Renal cortex interstitium (tissue), 11 donors: ENCODE measurements around the gene ZNF326. TPM values are rescaled to one million over a fixed set of nuclear protein-coding genes. Genes with fewer than 3 reads are reported as not detected.
"Not testable (repeated sequence)": the region's sequence is repeated elsewhere in the genome, so short reads cannot be mapped to it uniquely, and the experiment has no call there.

Experiments
- DNase-seq, 11 donors: peaks; one replicate each; pipeline ENCODE4 v3.0.0-alpha.2; 2013; ENCODE audit warnings: low read depth in 9 of 11, low spot score in 4 of 11; ENCODE audit errors: extremely low read depth in 1 of 11
- polyA plus RNA-seq, 3 donors: library from polyadenylated mRNA; unstranded; fragments of 120-200 nt; gene quantifications; one replicate each; pipeline ENCODE4 v1.2.1, GENCODE V29; 2013; ENCODE audit not compliant: insufficient read length in 3 of 3

ZNF326 gene
- polyA plus RNA-seq, 3 donors: 59.1 to 85.9 (median 69.0) TPM

DNA sequence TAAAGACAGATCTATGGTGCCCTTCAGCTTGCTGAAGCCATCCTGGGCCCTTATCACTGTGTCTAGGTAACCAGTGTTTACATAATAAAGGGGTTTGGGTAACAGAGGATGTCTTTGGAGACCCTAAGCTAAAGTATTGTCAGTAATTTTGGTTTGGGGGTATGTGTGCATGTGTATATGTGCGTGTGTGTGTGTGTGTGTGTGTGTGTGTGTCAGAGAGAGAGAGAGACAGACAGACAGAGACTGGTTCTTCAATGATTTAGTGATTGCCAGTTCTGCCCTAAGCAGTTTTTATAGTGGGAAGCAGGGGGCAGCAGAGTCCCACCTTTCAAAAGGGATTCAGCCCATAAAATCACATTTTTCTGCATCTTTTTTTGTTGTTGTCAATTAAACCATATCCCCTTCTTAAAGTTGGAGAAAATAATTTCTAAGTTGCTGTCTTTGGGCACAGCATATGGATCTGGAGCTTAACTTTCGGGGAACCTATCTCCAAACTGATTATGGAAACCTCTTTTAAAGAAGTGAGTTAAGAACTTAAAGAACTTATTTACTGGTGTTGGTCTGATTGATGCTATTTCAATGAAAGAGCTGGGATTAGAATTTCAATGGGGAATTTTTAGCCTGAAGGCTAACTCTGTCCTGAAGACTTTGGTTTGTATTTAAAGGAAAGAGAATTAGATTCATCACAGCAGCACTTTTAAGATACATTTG is 51.1 kb downstream of the ZNF326 start:
- DNase-seq: peak in 7 of 11 donors; percentile 2 to 11 (median 6)

DNA sequence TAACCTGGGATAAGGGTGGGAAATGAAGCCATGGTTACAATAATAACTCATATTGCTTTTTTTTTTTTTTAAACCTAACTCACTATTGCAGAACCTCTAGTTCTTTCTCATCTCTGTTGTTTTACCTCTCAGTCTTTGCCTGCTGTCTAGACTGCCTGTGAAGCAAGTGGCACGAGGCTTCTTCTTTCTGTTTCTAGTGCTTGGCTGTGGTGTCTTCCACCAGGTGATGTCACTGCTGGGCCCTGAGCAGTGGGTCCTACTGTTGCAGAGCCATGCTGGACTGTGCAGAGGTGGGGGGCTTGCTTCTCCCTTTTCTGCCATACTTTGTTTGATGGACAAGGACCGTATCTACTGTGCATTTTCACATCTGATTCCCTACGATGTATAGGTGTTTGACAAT is 51.7 kb downstream of the ZNF326 start:
- DNase-seq: no peak

DNA sequence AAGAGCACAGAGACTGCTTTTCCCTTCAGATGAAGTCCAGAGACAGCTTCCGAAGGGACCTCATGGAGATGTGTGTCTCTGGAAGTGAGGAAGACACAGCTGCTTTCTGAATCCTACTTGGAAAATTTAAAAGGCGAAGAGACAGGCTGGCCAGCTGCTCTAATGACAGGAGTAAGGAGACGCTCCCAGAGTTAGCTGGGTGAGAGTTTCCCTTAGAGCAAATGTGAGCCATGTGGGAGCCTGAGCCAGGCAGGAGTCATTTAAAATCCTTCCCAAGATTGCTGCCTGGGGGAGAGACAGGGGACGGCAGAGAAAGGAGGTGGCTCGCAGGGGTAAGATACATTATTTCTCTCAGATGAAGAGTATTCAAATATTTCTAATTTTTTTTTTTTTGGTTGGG is 53.1 kb downstream of the ZNF326 start:
- no peak for DNase-seq

DNA sequence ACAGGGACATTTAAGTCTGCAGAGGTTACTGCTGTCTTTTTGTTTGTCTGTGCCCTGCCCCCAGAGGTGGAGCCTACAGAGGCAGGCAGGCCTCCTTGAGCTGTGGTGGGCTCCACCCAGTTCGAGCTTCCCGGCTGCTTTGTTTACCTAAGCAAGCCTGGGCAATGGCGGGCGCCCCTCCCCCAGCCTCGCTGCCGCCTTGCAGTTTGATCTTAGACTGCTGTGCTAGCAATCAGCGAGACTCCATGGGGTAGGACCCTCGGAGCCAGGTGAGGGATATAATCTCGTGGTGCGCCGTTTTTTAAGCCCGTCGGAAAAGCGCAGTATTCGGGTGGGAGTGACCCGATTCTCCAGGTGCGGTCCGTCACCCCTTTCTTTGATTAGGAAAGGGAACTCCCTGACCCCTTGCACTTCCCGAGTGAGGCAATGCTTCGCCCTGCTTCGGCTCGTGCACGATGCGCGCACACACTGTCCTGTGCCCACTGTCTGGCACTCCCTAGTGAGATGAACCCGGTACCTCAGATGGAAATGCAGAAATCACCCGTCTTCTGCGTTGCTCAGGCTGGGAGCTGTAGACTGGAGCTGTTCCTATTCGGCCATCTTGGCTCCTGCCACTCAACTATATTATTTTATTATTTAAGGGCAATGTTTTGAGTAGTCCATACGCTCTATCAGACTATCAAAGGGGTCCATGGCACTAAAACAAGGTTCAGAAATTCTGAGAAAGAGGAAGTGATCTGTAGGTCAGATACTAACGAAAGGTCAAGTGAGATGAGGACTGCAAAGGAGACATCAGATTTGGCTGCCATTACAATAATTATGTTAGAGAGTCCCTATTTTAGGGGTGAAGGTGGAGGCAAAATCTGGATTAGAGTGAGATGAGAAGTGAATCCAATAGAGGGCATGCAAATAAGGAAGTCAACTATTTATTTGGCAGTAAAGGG is 68.1 kb downstream of the ZNF326 start:
- DNase-seq: not testable (repeated sequence)

DNA sequence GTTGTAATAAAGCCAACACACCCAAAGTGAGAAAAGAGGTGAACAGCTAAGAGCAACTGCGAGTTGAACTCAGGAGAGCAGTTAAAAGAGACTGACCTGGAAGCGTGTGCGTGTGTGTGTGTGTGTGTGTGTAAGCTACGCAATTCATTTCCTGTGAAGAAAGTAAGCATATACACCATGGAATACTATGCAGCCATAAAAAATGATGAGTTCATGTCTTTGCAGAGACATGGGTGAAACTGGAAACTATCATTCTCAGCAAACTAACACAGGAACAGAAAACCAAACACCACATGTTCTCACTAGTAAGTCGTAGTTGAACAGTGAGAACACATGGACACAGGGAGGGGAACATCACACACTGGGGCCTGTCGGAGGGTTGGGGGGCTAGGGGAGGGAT is 69.2 kb downstream of the ZNF326 start:
- not testable (repeated sequence) for DNase-seq

DNA sequence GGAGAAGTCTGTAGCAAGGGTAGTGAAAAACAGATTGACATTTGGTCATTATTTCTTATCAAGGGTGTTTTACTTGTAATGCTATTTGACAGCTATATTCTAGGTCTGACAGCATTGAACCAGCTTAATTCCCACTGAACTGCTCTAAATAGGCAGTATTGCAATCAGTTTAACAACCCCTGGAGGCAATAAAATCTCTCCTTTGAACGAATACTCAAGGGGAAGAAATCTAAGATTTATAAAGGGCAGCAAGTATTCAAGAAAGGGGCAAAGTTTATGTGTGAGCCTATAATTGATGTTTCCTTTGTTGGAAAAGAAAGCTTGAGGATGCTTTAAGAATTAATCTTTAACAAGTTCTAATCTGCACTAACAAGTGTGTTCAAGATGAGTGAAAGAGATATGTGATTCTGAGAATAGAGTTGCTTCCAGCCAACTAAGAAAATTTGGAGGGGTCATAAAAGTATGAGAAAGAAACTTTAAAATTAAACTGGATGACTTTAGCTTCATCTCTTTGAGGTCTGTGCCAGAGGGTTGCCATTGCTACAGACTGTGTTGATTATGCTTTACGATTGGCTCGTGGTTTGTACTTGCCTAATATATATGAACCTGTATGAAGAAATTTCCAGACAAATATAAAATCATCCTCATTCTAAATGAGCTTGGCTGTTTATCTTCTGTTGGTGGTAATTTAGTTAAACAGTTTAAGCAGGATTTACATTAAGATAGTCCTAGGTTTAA is 72.5 kb downstream of the ZNF326 start:
- DNase-seq: no peak

DNA sequence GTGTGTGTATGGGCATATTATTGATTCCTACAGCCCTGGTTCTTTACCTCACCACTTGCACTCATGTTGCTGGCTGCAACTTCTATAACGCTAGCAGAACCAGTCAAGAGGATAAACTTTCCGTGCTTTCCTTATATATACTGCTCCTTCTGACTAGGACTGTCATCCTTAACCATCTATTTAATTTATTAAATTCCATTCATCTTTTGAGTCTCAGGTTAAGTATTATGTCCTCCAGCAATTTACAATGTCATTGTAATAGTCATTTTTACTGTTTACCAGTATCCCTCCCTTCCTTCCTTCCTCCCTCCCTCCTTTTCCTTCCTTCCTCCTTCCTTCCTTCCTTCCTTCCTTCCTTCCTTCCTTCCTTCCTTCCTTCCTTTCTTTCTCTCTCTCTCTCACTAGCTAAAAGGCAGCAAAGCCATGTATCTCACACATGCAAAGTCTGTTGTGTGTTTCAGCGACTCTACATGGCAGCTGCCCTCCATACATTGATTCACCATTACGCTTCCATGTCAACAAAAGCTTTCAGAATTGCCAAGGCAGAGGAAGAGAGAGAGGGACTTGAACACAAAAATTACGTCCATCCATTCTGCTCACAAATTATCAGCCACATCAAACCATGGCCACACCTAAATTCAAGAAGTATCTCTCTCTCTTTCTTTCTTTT is 73.8 kb downstream of the ZNF326 start:
- no peak for DNase-seq

DNA sequence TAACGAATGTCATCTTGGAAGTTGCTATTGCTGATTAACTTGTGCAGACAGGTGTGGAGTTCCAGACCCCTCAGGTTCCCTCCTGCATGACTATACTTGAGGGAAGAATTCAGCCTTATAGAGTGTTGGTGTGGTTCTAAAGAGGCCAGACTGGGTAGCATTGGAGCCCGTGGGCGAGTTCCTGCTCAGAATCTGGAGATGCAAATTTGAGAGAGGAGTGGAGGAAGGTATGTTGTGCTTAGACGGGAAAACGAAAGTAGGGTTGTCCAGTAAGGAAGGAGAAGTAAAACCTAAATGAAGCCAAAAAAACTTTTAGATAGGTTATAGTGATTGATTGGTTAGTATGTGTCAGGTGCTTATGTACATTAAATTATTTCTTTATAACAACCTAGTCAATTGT is 79.2 kb downstream of the ZNF326 start:
- no peak for DNase-seq

DNA sequence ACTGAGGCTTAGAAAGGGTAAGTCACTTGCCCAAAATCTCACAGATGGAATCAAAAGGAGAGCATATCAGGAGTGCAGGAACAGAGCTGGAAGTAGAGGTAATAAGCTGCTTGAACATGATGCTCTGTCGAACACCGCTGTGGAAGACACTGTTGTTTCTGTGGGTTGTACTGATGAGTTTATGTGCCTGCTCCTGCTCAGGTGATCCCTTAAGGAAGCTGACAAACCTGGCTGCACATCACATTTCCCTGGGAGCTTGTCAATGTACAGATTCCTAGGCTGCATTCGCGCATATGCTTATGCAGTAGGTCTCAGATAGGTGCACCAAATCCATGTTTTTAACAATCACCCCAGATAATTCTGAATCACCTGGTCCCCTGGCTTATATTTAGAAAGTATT is 79.7 kb downstream of the ZNF326 start:
- no peak for DNase-seq

DNA sequence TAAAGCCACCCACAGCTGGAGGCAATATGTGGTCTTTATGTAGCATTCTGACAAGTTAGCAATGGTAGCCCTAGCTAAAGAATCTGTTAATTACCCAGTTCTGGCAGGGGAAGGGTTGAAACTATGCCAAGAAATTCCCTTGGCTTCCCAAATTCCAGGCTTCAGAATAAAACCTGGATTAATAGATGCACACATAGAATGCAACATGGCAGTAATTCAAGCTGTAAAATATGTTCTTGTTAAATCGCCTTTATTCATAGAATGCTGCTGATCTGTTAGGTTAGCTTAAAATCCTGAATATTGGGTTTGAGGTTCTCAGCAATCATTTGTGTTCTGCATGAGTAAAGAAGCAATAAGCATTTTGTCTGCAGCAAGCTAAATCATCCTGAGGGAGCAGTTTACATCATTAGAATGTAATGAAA is 80.1 kb downstream of the ZNF326 start:
- DNase-seq: no peak

DNA sequence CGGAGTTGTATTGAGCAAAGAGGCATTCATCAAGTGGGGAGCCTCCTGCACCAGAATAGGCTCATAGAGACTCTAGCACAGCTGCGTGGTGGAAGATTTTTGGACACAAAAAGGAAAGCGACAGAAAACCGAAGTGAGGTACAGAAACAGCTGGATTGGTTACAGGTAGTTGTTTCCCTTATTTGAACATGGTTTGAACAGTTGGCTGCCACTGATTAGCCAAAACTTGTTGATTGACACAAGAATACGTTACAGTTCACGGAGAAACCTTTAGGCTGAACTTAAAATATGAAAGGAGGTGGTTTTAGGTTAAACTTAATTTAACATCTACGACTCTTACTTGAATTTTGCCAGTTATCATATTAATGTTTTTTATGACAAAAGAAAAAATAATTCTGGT is 89.1 kb downstream of the ZNF326 start:
- no peak for DNase-seq

Other genes with a start within 250 kb of the ZNF326 start
- 10 to 100 TPM; 34.8 to 40.2 (median 37.2) TPM for gene LRRC8D, start 174.1 kb upstream of the ZNF326 start, polyA plus RNA-seq